Astrocyte (in vitro differentiated cells and primary cell): ENCODE data around the gene SHROOM2.
"Not testable (repeated sequence)": the region's sequence is repeated elsewhere in the genome, so short reads cannot be mapped to it uniquely, and the experiment has no call there.

Experiments used
- EZH2 ChIP-seq: IDR thresholded peaks from 2 replicates; pipeline ENCODE4 v1.6.1; 2012; ENCODE audit warnings: mild to moderate bottlenecking, low read length, inconsistent platforms; ENCODE audit not compliant: insufficient read depth
- TF ChIP-seq, protein P1 (sequence below): IDR thresholded peaks from 2 replicates; pipeline ENCODE4 v1.5.1; 2011; ENCODE audit warnings: low read depth, mild to moderate bottlenecking, inconsistent platforms, low read length, moderate library complexity; ENCODE audit not compliant: insufficient read depth

DNA sequence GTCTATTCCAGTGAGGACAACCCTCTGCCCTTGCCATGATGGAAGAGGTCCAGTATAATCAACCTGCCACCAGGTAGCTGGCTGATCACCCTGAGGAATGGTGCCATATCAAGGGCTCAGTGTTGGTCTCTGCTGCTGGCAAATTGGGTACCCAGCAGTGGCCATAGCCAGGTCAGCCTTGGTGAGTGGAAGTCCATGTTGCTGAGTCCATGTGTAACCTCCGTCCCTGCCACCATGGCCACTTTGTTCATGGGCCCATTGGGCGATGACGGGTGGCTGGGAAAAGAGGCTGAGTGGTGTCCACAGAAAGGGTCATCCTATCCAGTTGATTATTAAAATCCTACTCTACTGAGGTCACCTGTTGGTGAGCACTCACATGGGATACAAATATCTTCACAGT lies 24.9 kb downstream of the SHROOM2 start:
- TF ChIP-seq, protein P1, sequence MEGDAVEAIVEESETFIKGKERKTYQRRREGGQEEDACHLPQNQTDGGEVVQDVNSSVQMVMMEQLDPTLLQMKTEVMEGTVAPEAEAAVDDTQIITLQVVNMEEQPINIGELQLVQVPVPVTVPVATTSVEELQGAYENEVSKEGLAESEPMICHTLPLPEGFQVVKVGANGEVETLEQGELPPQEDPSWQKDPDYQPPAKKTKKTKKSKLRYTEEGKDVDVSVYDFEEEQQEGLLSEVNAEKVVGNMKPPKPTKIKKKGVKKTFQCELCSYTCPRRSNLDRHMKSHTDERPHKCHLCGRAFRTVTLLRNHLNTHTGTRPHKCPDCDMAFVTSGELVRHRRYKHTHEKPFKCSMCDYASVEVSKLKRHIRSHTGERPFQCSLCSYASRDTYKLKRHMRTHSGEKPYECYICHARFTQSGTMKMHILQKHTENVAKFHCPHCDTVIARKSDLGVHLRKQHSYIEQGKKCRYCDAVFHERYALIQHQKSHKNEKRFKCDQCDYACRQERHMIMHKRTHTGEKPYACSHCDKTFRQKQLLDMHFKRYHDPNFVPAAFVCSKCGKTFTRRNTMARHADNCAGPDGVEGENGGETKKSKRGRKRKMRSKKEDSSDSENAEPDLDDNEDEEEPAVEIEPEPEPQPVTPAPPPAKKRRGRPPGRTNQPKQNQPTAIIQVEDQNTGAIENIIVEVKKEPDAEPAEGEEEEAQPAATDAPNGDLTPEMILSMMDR = not testable (repeated sequence)
- TF ChIP-seq EZH2 = not testable (repeated sequence)
